Kidney epithelial cell (primary cell): ENCODE results near the gene METTL27. TPM values are rescaled to one million over a fixed set of nuclear protein-coding genes. Genes with fewer than 3 reads are reported as not detected.

Experiments used
- DNase-seq: peaks from one replicate; pipeline ENCODE4 v3.0.0-alpha.2; 2010; ENCODE audit warnings: low read depth
- H3K27me3 ChIP-seq: 2 replicates; pipeline ENCODE4 v1.6.0; 2011; ENCODE audit warnings: low read length; ENCODE audit not compliant: control insufficient read depth, insufficient read depth
- H3K36me3 ChIP-seq: 2 replicates; pipeline ENCODE4 v1.5.1; 2011; ENCODE audit warnings: low read length; ENCODE audit not compliant: control insufficient read depth, insufficient read depth
- H3K4me3 ChIP-seq: 2 replicates; pipeline ENCODE4 v1.5.1; 2011; ENCODE audit warnings: low read depth, mild to moderate bottlenecking, control low read depth, low read length
- CTCF ChIP-seq: IDR thresholded peaks from 2 replicates; pipeline ENCODE4 v1.5.1; 2011; ENCODE audit warnings: mild to moderate bottlenecking, moderate library complexity, low read length, control low read depth, inconsistent platforms; ENCODE audit not compliant: insufficient read depth, poor library complexity, severe bottlenecking
- total RNA-seq: library from RNA; depleted of rRNA; stranded (reverse); fragments of >200 nt; gene quantifications from 2 replicates; pipeline ENCODE4 v1.2.3, GENCODE V29; 2015

Gene METTL27
- total RNA-seq: 1.5 and 2.6 TPM in 2 replicates

- no peak for TF ChIP-seq CTCF
- no peaks in the 10 kb centered on the region for H3K27me3 ChIP-seq
- no peak for DNase-seq
Observed at GRCh38 chr7:73842067-73842976, at the start of gene METTL27. Gene METTL27, minus strand, starts transcription at chr7:73842516. Its CDS starts 376 bp downstream, at chr7:73842140.

GRCh38 chr7:73891178-73891885 is 49.0 kb upstream of the METTL27 start:
- H3K36me3 ChIP-seq: no peaks in the 10 kb centered on the region
- DNase-seq: no peak
- no peak for TF ChIP-seq CTCF
- H3K4me3 ChIP-seq: no peak overlapping the region
- H3K27me3 ChIP-seq: no peaks in the 10 kb centered on the region

More at GRCh38 chr7:73842067-73842976, at the start of gene METTL27:
- H3K36me3 ChIP-seq: peaks cover 1% of the 10 kb centered on the region
- H3K4me3 ChIP-seq: peak within 1 kb of the TSS; percentile 61

- no peaks in the 10 kb centered on the region for H3K27me3 ChIP-seq
- DNase-seq: no peak
- no peak for TF ChIP-seq CTCF
- no peak overlapping the region for H3K4me3 ChIP-seq
- H3K36me3 ChIP-seq: no peaks in the 10 kb centered on the region
Observed at GRCh38 chr7:73890555-73891147, 48.3 kb upstream of the METTL27 start.

GRCh38 chr7:73888959-73889358 is 46.6 kb upstream of the METTL27 start:
- Histone ChIP-seq H3K36me3 (no peaks in the 10 kb centered on the region), H3K4me3 (no peak overlapping the region), H3K27me3 (no peaks in the 10 kb centered on the region)
- no peak for DNase-seq
- TF ChIP-seq CTCF: no peak

GRCh38 chr7:73887762-73888161 is 45.4 kb upstream of the METTL27 start:
- no peaks in the 10 kb centered on the region for H3K27me3 ChIP-seq
- DNase-seq: no peak
- H3K4me3 ChIP-seq: no peak overlapping the region
- TF ChIP-seq CTCF: no peak
- no peaks in the 10 kb centered on the region for H3K36me3 ChIP-seq
